ENCODE data around the gene ZNF276.

GRCh38 chr16:89729293-89729692 lies 8.0 kb downstream of the ZNF276 start:
- TF ChIP-seq CTCF (IDR thresholded peaks at IDR 0.05) (no peak), POLR2AphosphoS5 (IDR thresholded peaks at IDR 0.05) (no peak)
